SK-N-SH (cell line): Measurements from ENCODE around the gene FCHO1. TPM values are rescaled to one million over a fixed set of nuclear protein-coding genes. Genes with fewer than 3 reads are reported as not detected.

Source experiments
- CTCF ChIA-PET: fragments of 300-600, 350-600 bp; formaldehyde crosslinking; extraction: SDS; loops from one replicate; lab custom pipeline; 2021; lab: Yijun Ruan, JAX
- POLR2A ChIA-PET: fragments of 350-600 bp; sonication (Branson Sonifier 250); formaldehyde crosslinking; extraction: SDS; loops from one replicate; lab custom pipeline; 2020; ENCODE audit warnings: antibody characterized with exemption, inconsistent platforms; lab: Yijun Ruan, JAX
- DNase-seq: peaks from one replicate; pipeline ENCODE4 v3.0.0; 2012
- H2AFZ ChIP-seq: fragments of 200-600 bp; sonication (generic); 2 replicates; pipeline ENCODE4 v1.8.1; 2016; ENCODE audit warnings: antibody characterized with exemption, mild to moderate bottlenecking, low read depth
- H3F3A ChIP-seq: fragments of 200-600 bp; sonication (generic); replicated peaks from 2 replicates; pipeline ENCODE3; 2016; ENCODE audit warnings: antibody characterized with exemption, mild to moderate bottlenecking; ENCODE audit not compliant: insufficient read depth
- H3K27ac ChIP-seq, 2 experiments: fragments of 200-500 bp in 1 of 2; fragments of 200-600 bp in 1 of 2; sonication (Bioruptor generic) in 1 of 2; sonication (generic), shearing (Covaris generic) in 1 of 2; 2 replicates each; pipeline versions ENCODE4 v1.5.1 to v1.6.1; 2014 to 2016; ENCODE audit warnings: low read depth in 2 of 2, inconsistent platforms in 1 of 2, low read length in 1 of 2, mild to moderate bottlenecking in 1 of 2, mixed read lengths in 1 of 2
- H3K27me3 ChIP-seq: fragments of 200-600 bp; sonication (generic), shearing (Covaris generic); 2 replicates; pipeline ENCODE4 v1.6.1; 2016; ENCODE audit warnings: mixed run types; ENCODE audit not compliant: insufficient read depth
- H3K36me3 ChIP-seq, 2 experiments: fragments of 200-500 bp in 1 of 2; fragments of 200-600 bp in 1 of 2; sonication (Bioruptor generic) in 1 of 2; sonication (generic) in 1 of 2; replicated peaks in 1 of 2; 2 replicates each; pipeline versions ENCODE3 to v1.5.1; 2014 to 2016; ENCODE audit warnings: low read length in 1 of 2, mild to moderate bottlenecking in 1 of 2; ENCODE audit not compliant: insufficient read depth in 2 of 2, control insufficient read depth in 1 of 2
- H3K4me1 ChIP-seq, 2 experiments: fragments of 200-500 bp in 1 of 2; fragments of 200-600 bp in 1 of 2; sonication (Bioruptor generic) in 1 of 2; sonication (generic), shearing (Covaris generic) in 1 of 2; 2 replicates each; pipeline versions ENCODE4 v1.5.1 to v1.6.1; 2014 to 2016; ENCODE audit warnings: low read depth in 1 of 2, low read length in 1 of 2, mixed run types in 1 of 2; ENCODE audit not compliant: insufficient read depth in 2 of 2, control insufficient read depth in 1 of 2
- H3K4me2 ChIP-seq: fragments of 200-600 bp; sonication (generic), shearing (Covaris generic); 2 replicates; pipeline ENCODE4 v1.6.1; 2017; ENCODE audit warnings: mixed run types
- H3K4me3 ChIP-seq, 2 experiments: fragments of 200-500 bp in 1 of 2; fragments of 200-600 bp in 1 of 2; sonication (Bioruptor generic) in 1 of 2; sonication (generic), shearing (Covaris generic) in 1 of 2; 2 replicates each; pipeline versions ENCODE4 v1.5.1 to v1.8.1; 2014 to 2016; ENCODE audit warnings: low read depth in 2 of 2, inconsistent platforms in 1 of 2, low read length in 1 of 2, mild to moderate bottlenecking in 1 of 2, mixed read lengths in 1 of 2, moderate library complexity in 1 of 2
- H3K79me2 ChIP-seq: fragments of 200-600 bp; sonication (generic); 2 replicates; pipeline ENCODE4 v1.8.1; 2017; ENCODE audit warnings: mild to moderate bottlenecking; ENCODE audit not compliant: insufficient read depth
- H3K9ac ChIP-seq: fragments of 200-600 bp; sonication (generic); 2 replicates; pipeline ENCODE4 v1.6.1; 2017; ENCODE audit warnings: mixed run types
- H3K9me2 ChIP-seq: fragments of 200-600 bp; sonication (generic); 2 replicates; pipeline ENCODE4 v1.6.1; 2017; ENCODE audit warnings: mixed run types
- H3K9me3 ChIP-seq: fragments of 200-600 bp; sonication (generic); 2 replicates; pipeline ENCODE4 v1.6.1; 2017; ENCODE audit warnings: mixed run types, mild to moderate bottlenecking, moderate library complexity
- H4K20me1 ChIP-seq: fragments of 200-600 bp; sonication (generic); 2 replicates; pipeline ENCODE4 v1.6.1; 2017; ENCODE audit warnings: mild to moderate bottlenecking, mixed run types; ENCODE audit not compliant: insufficient read depth
- FOSL2 ChIP-seq: IDR thresholded peaks from 2 replicates; pipeline ENCODE4 v1.4.0; 2012; ENCODE audit warnings: low read depth, mild to moderate bottlenecking, moderate library complexity, borderline replicate concordance
- FOXM1 ChIP-seq: IDR thresholded peaks from 2 replicates; pipeline ENCODE4 v1.4.0; 2012; ENCODE audit warnings: low read depth, mild to moderate bottlenecking
- MEF2A ChIP-seq: IDR thresholded peaks from 2 replicates; pipeline ENCODE4 v1.4.0; 2012; ENCODE audit warnings: low read depth, borderline replicate concordance
- MXI1 ChIP-seq: IDR thresholded peaks from 2 replicates; pipeline ENCODE4 v1.6.1; 2012; ENCODE audit warnings: mild to moderate bottlenecking, low read depth, low read length, improper control_type of control experiment
- NFIC ChIP-seq: IDR thresholded peaks from 2 replicates; pipeline ENCODE4 v1.4.0; 2012; ENCODE audit warnings: borderline replicate concordance
- RAD21 ChIP-seq: IDR thresholded peaks from 2 replicates; pipeline ENCODE4 v1.6.1; 2012; ENCODE audit warnings: mild to moderate bottlenecking, low read length
- RCOR1 ChIP-seq: fragments of 150-350 bp; IDR thresholded peaks from 2 replicates; pipeline ENCODE4 v1.6.1; 2017; ENCODE audit warnings: antibody characterized with exemption, low read length
- RFX5 ChIP-seq: IDR thresholded peaks from 2 replicates; pipeline ENCODE4 v1.6.1; 2012; ENCODE audit warnings: mild to moderate bottlenecking, improper control_type of control experiment, low read length
- RXRA ChIP-seq: IDR thresholded peaks from 2 replicates; pipeline ENCODE4 v1.4.0; 2012; ENCODE audit warnings: low read depth, mild to moderate bottlenecking, borderline replicate concordance
- SMC3 ChIP-seq: IDR thresholded peaks from 2 replicates; pipeline ENCODE4 v1.6.1; 2012; ENCODE audit warnings: low read depth, low read length, improper control_type of control experiment
- TCF12 ChIP-seq: IDR thresholded peaks from 2 replicates; pipeline ENCODE4 v1.4.0; 2012
- TEAD4 ChIP-seq: IDR thresholded peaks from 2 replicates; pipeline ENCODE4 v1.4.0; 2012; ENCODE audit warnings: mild to moderate bottlenecking, borderline replicate concordance; ENCODE audit not compliant: insufficient read depth
- YY1 ChIP-seq: IDR thresholded peaks from 2 replicates; pipeline ENCODE4 v1.4.0; 2012; ENCODE audit warnings: low read depth, mild to moderate bottlenecking
- WGBS: methylation state at CpG from one replicate; pipeline ENCODE4 v1.1.6; 2017; ENCODE audit warnings: low lambda C conversion rate; 5-methylcytosine and 5-hydroxymethylcytosine counted together
- polyA plus RNA-seq, 3 experiments: library from polyadenylated mRNA; depleted of rRNA; stranded (reverse); fragments of >200 nt; gene quantifications; 2 replicates each; pipeline ENCODE4 v1.2.3, GENCODE V29; 2012
- TF ChIP-seq, protein P1 (sequence below): fragments of 200-600 bp; sonication (generic); IDR thresholded peaks from 2 replicates; pipeline ENCODE4 v1.6.1; 2017; ENCODE audit warnings: antibody characterized with exemption, mild to moderate bottlenecking, moderate library complexity
- TF ChIP-seq, protein P2 (sequence below): fragments of 150-350 bp; IDR thresholded peaks from 2 replicates; pipeline ENCODE4 v1.6.1; 2017; ENCODE audit warnings: antibody characterized with exemption, low read length, low read depth, borderline replicate concordance
- TF ChIP-seq, protein P3 (sequence below): IDR thresholded peaks from 2 replicates; pipeline ENCODE4; 2012

Gene FCHO1
- polyA plus RNA-seq, 1 of the 3 experiments (the other 2 are of a cell fraction): 0.71 TPM

DNA sequence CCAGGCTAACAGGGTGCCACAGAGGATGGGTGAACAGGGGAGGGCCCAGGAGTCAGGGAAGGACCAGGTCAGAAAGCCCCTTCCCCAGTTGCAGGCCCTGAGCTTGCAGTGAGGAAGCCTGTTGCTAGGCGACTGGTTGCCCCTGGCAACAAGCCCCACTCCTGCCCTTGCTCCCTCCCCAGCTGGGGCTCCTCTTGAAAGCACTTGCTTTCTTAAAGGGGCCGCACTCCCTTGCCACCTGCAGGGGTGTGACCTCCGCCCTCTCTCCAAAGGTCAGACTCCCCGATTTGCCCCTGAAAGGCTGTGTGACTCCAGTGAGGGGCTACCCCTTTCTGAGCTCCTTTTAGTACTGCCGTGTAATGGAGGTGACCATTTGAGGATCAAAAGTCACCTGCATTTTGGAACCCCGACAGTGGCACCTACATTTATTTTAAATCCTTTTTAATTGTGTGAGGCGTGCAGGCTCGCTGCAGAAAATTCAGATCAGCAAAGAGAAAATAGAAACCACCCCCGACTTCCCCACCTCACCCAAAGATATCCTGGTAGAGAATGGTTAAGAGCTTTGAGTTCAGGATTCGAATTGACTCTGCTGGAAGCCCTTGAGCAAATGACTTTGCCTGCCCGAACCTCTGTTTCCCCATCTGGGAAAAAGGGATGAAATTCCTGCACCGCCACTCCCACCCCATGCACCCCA is 4.8 kb downstream of the FCHO1 start:
- CTCF ChIA-PET: interaction anchor here (0.9 to 2.1 kb wide), 3 partner anchors 20 to 100 kb away, joined by 3 to 11 read pairs (median 3); no protein-coding TSS in a partner anchor
- peak; percentile 78 for DNase-seq
- POLR2A ChIA-PET: interaction anchor here (0.6 to 1.6 kb wide), 2 partner anchors 99 to 104 kb away, joined by 5 to 6 read pairs; partner anchors contain the start of gene RPL18A

GRCh38 chr19:17757125-17757524 is 5.8 kb downstream of the FCHO1 start:
- Histone ChIP-seq H3K9me2 (no peaks in the 10 kb centered on the region), H3K4me2 (peak overlapping the region; percentile 37; the same call in 1 of the 2 replicates), H3K9me3 (no peaks in the 10 kb centered on the region), H3K27me3 (no peaks in the 10 kb centered on the region), H3K27ac (no peak overlapping the region; a peak in 1 of 4 replicates), H2AFZ (no peak overlapping the region), H4K20me1 (no peaks in the 10 kb centered on the region), H3K4me3 (no peak overlapping the region), H3K36me3 (no peaks in the 10 kb centered on the region), H3K79me2 (no peaks in the 10 kb centered on the region), H3K9ac (no peak overlapping the region), H3F3A (no peaks in the 10 kb centered on the region), H3K4me1 (peaks cover 9 to 17% of the 10 kb centered on the region in 2 experiments; a peak in 1 of 4 replicates)
- 27% methylated on average over 6 of the region's 9 CpGs for WGBS
- DNase-seq: peak; percentile 76
- CTCF ChIA-PET: no interaction called here
- POLR2A ChIA-PET: interaction anchor here (0.6 to 1.6 kb wide), 3 partner anchors 22 to 411 kb away, joined by 3 to 6 read pairs (median 6); partner anchors contain the start of gene RPL18A
- TF ChIP-seq, protein P1, sequence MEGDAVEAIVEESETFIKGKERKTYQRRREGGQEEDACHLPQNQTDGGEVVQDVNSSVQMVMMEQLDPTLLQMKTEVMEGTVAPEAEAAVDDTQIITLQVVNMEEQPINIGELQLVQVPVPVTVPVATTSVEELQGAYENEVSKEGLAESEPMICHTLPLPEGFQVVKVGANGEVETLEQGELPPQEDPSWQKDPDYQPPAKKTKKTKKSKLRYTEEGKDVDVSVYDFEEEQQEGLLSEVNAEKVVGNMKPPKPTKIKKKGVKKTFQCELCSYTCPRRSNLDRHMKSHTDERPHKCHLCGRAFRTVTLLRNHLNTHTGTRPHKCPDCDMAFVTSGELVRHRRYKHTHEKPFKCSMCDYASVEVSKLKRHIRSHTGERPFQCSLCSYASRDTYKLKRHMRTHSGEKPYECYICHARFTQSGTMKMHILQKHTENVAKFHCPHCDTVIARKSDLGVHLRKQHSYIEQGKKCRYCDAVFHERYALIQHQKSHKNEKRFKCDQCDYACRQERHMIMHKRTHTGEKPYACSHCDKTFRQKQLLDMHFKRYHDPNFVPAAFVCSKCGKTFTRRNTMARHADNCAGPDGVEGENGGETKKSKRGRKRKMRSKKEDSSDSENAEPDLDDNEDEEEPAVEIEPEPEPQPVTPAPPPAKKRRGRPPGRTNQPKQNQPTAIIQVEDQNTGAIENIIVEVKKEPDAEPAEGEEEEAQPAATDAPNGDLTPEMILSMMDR: no peak
- TF ChIP-seq NFIC (peak; percentile 91), RXRA (no peak), RCOR1 (peak; percentile 37; the same call in 1 of the 2 replicates), TEAD4 (no peak), MXI1 (no peak), YY1 (no peak), FOXM1 (no peak), TCF12 (peak; percentile 75), SMC3 (no peak), MEF2A (no peak)
- TF ChIP-seq, protein P2, sequence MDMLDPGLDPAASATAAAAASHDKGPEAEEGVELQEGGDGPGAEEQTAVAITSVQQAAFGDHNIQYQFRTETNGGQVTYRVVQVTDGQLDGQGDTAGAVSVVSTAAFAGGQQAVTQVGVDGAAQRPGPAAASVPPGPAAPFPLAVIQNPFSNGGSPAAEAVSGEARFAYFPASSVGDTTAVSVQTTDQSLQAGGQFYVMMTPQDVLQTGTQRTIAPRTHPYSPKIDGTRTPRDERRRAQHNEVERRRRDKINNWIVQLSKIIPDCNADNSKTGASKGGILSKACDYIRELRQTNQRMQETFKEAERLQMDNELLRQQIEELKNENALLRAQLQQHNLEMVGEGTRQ: no peak

More for the DNA sequence above, 4.8 kb downstream of the FCHO1 start:
- H2AFZ ChIP-seq: no peak overlapping the region
- H3K4me3 ChIP-seq: no peak overlapping the region
- WGBS: 79% methylated on average over 12 of the region's 12 CpGs
- no peak overlapping the region for H3K9ac ChIP-seq
- TF ChIP-seq NFIC: no peak
- no peak for TF ChIP-seq MEF2A
- TF ChIP-seq, protein P3, sequence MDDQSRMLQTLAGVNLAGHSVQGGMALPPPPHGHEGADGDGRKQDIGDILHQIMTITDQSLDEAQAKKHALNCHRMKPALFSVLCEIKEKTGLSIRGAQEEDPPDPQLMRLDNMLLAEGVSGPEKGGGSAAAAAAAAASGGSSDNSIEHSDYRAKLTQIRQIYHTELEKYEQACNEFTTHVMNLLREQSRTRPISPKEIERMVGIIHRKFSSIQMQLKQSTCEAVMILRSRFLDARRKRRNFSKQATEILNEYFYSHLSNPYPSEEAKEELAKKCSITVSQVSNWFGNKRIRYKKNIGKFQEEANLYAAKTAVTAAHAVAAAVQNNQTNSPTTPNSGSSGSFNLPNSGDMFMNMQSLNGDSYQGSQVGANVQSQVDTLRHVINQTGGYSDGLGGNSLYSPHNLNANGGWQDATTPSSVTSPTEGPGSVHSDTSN: no peak
- peak; percentile 63; the same call in 1 of the 2 replicates for TF ChIP-seq MXI1
- TF ChIP-seq, protein P1: no peak
- no peak for TF ChIP-seq FOSL2
- TF ChIP-seq RFX5: peak; percentile 93
- no peak for TF ChIP-seq RAD21
- peak overlapping the region in 1 of 2 experiments; percentile 30; a peak in 1 of 4 replicates for H3K27ac ChIP-seq
- H3K9me2 ChIP-seq: no peaks in the 10 kb centered on the region
- H3K4me2 ChIP-seq: peak overlapping the region; percentile 31; the same call in 1 of the 2 replicates
- H3K9me3 ChIP-seq: no peaks in the 10 kb centered on the region
- no peaks in the 10 kb centered on the region for H3F3A ChIP-seq
- no peaks in the 10 kb centered on the region for H4K20me1 ChIP-seq
- H3K79me2 ChIP-seq: no peaks in the 10 kb centered on the region
- H3K4me1 ChIP-seq: peaks cover 9 to 17% of the 10 kb centered on the region in 2 experiments; a peak in 1 of 4 replicates
- H3K36me3 ChIP-seq: no peaks in the 10 kb centered on the region
- H3K27me3 ChIP-seq: no peaks in the 10 kb centered on the region
